ENCODE measurements around the gene SLC25A33.
A peak's percentile ranks its signal among the peaks of the same experiment; 100 is the strongest.
"Not testable (repeated sequence)": the region's sequence is repeated elsewhere in the genome, so short reads cannot be mapped to it uniquely, and the experiment has no call there.

SLC25A33 gene

GRCh38 chr1:9560090-9560489 lies 20.8 kb downstream of the SLC25A33 start:
- H2BK120ac ChIP-seq (ENCODE audit: low read depth, low read length); H3K79me1 ChIP-seq (replicated peaks; ENCODE audit: low read length, poor library complexity, severe bottlenecking); H3K9ac ChIP-seq (ENCODE audit: low read length); H2BK12ac ChIP-seq (ENCODE audit: low read length in 2 of 2); H2BK5ac ChIP-seq (ENCODE audit: low read depth, low read length, poor library complexity, severe bottlenecking); H3K27ac ChIP-seq (ENCODE audit: low read length, poor library complexity, severe bottlenecking); H4K91ac ChIP-seq (ENCODE audit: low read length); H2BK15ac ChIP-seq (ENCODE audit: low read depth, poor library complexity, severe bottlenecking); H3K4me2 ChIP-seq (ENCODE audit: low read length, poor library complexity, severe bottlenecking); H3K4me1 ChIP-seq (ENCODE audit: control insufficient read depth, insufficient read depth, low read depth, low read length); H2AFZ ChIP-seq (ENCODE audit: low read depth, low read length); H3K18ac ChIP-seq (ENCODE audit: low read depth in 1 of 2, low read length in 2 of 2); H2AK5ac ChIP-seq (ENCODE audit: low read length, severe bottlenecking); H3K4me3 ChIP-seq (ENCODE audit: insufficient read depth in 1 of 2, low read depth in 1 of 2, low read length in 2 of 2); H3K9me3 ChIP-seq (ENCODE audit: control insufficient read depth, low read length); H3K27me3 ChIP-seq (ENCODE audit: control insufficient read depth in 1 of 2, insufficient read depth in 1 of 2, low read length in 2 of 2); H4K8ac ChIP-seq (ENCODE audit: low read length); H3K23ac ChIP-seq (ENCODE audit: low read length in 2 of 2); H3K4ac ChIP-seq (ENCODE audit: low read depth in 1 of 2, low read length in 2 of 2); H3K14ac ChIP-seq (ENCODE audit: low read length in 2 of 2); DNase-seq: not testable (repeated sequence)
- peaks cover 7 to 52% of the 10 kb centered on the region in 2 experiments for H3K36me3 ChIP-seq (ENCODE audit: control insufficient read depth in 1 of 2, insufficient read depth in 2 of 2, low read depth in 1 of 2, low read length in 2 of 2)
- WGBS: 94% methylated on average over 17 of the region's 17 CpGs

- WGBS: 44% methylated on average over 3 of the region's 3 CpGs
- H3K4me2 ChIP-seq (ENCODE audit: low read length, poor library complexity, severe bottlenecking): no peak overlapping the region
These were observed 22.2 kb downstream of the SLC25A33 start for GRCh38 chr1:9561429-9561828.

GRCh38 chr1:9569267-9569666 lies 30.0 kb downstream of the SLC25A33 start:
- Histone ChIP-seq H3K27me3 (ENCODE audit: control insufficient read depth in 1 of 2, insufficient read depth in 1 of 2, low read length in 2 of 2) (no peaks in the 10 kb centered on the region), H3K36me3 (ENCODE audit: control insufficient read depth in 1 of 2, insufficient read depth in 2 of 2, low read depth in 1 of 2, low read length in 2 of 2) (peaks cover 5 to 19% of the 10 kb centered on the region in 2 experiments), H2BK120ac (ENCODE audit: low read depth, low read length) (no peak overlapping the region), H3K27ac (ENCODE audit: low read length, poor library complexity, severe bottlenecking) (no peak overlapping the region), H3K4me1 (ENCODE audit: control insufficient read depth, insufficient read depth, low read depth, low read length) (no peaks in the 10 kb centered on the region), H3K9ac (ENCODE audit: low read length) (no peak overlapping the region), H3K4me2 (ENCODE audit: low read length, poor library complexity, severe bottlenecking) (no peak overlapping the region), H3K4ac (ENCODE audit: low read depth in 1 of 2, low read length in 2 of 2) (no peak overlapping the region), H4K8ac (ENCODE audit: low read length) (no peak overlapping the region), H2AK5ac (ENCODE audit: low read length, severe bottlenecking) (no peak overlapping the region), H2BK12ac (ENCODE audit: low read length in 2 of 2) (no peak overlapping the region), H3K4me3 (ENCODE audit: insufficient read depth in 1 of 2, low read depth in 1 of 2, low read length in 2 of 2) (no peak overlapping the region), H2BK5ac (ENCODE audit: low read depth, low read length, poor library complexity, severe bottlenecking) (no peak overlapping the region), H3K23ac (ENCODE audit: low read length in 2 of 2) (no peak overlapping the region), H3K18ac (ENCODE audit: low read depth in 1 of 2, low read length in 2 of 2) (no peak overlapping the region), H3K79me1 (replicated peaks; ENCODE audit: low read length, poor library complexity, severe bottlenecking) (peaks cover 11% of the 10 kb centered on the region), H3K14ac (ENCODE audit: low read length in 2 of 2) (no peak overlapping the region), H2BK15ac (ENCODE audit: low read depth, poor library complexity, severe bottlenecking) (no peak overlapping the region), H3K9me3 (ENCODE audit: control insufficient read depth, low read length) (peaks cover under 1% of the 10 kb centered on the region), H2AFZ (ENCODE audit: low read depth, low read length) (no peak overlapping the region), H4K91ac (ENCODE audit: low read length) (no peak overlapping the region)
- WGBS: 100% methylated on average over 1 of the region's 1 CpG
- no peak for DNase-seq

More at GRCh38 chr1:9561429-9561828, 22.2 kb downstream of the SLC25A33 start:
- H3K9ac ChIP-seq (ENCODE audit: low read length): peak overlapping the region; percentile 73
- H3K14ac ChIP-seq (ENCODE audit: low read length in 2 of 2): no peak overlapping the region
- H2BK120ac ChIP-seq (ENCODE audit: low read depth, low read length): no peak overlapping the region
- H3K4me1 ChIP-seq (ENCODE audit: control insufficient read depth, insufficient read depth, low read depth, low read length): peaks cover 3% of the 10 kb centered on the region
- H3K27me3 ChIP-seq (ENCODE audit: control insufficient read depth in 1 of 2, insufficient read depth in 1 of 2, low read length in 2 of 2): no peaks in the 10 kb centered on the region
- peaks cover 4 to 42% of the 10 kb centered on the region in 2 experiments for H3K36me3 ChIP-seq (ENCODE audit: control insufficient read depth in 1 of 2, insufficient read depth in 2 of 2, low read depth in 1 of 2, low read length in 2 of 2)
- H2BK15ac ChIP-seq (ENCODE audit: low read depth, poor library complexity, severe bottlenecking): no peak overlapping the region
- H2BK5ac ChIP-seq (ENCODE audit: low read depth, low read length, poor library complexity, severe bottlenecking): no peak overlapping the region
- no peak overlapping the region for H3K4me3 ChIP-seq (ENCODE audit: insufficient read depth in 1 of 2, low read depth in 1 of 2, low read length in 2 of 2)
- H3K23ac ChIP-seq (ENCODE audit: low read length in 2 of 2): no peak overlapping the region
- no peak overlapping the region for H4K8ac ChIP-seq (ENCODE audit: low read length)
- no peak overlapping the region for H3K27ac ChIP-seq (ENCODE audit: low read length, poor library complexity, severe bottlenecking)
- H2AFZ ChIP-seq (ENCODE audit: low read depth, low read length): no peak overlapping the region
- H2BK12ac ChIP-seq (ENCODE audit: low read length in 2 of 2): no peak overlapping the region
- H2AK5ac ChIP-seq (ENCODE audit: low read length, severe bottlenecking): no peak overlapping the region
- H3K79me1 ChIP-seq (replicated peaks; ENCODE audit: low read length, poor library complexity, severe bottlenecking): peaks cover 5% of the 10 kb centered on the region
- no peak overlapping the region for H3K4ac ChIP-seq (ENCODE audit: low read depth in 1 of 2, low read length in 2 of 2)
- peak; percentile 96 for DNase-seq
- H4K91ac ChIP-seq (ENCODE audit: low read length): no peak overlapping the region
- H3K18ac ChIP-seq (ENCODE audit: low read depth in 1 of 2, low read length in 2 of 2): no peak overlapping the region
- H3K9me3 ChIP-seq (ENCODE audit: control insufficient read depth, low read length): peaks cover 3% of the 10 kb centered on the region

- H3K4me3 ChIP-seq (ENCODE audit: insufficient read depth in 1 of 2, low read depth in 1 of 2, low read length in 2 of 2); H3K9ac ChIP-seq (ENCODE audit: low read length); H3K27me3 ChIP-seq (ENCODE audit: control insufficient read depth in 1 of 2, insufficient read depth in 1 of 2, low read length in 2 of 2); H4K8ac ChIP-seq (ENCODE audit: low read length); H3K4me2 ChIP-seq (ENCODE audit: low read length, poor library complexity, severe bottlenecking); H2BK120ac ChIP-seq (ENCODE audit: low read depth, low read length); H2AK5ac ChIP-seq (ENCODE audit: low read length, severe bottlenecking); H2BK12ac ChIP-seq (ENCODE audit: low read length in 2 of 2); H2BK15ac ChIP-seq (ENCODE audit: low read depth, poor library complexity, severe bottlenecking); H3K4ac ChIP-seq (ENCODE audit: low read depth in 1 of 2, low read length in 2 of 2); H3K9me3 ChIP-seq (ENCODE audit: control insufficient read depth, low read length); H3K14ac ChIP-seq (ENCODE audit: low read length in 2 of 2); H2AFZ ChIP-seq (ENCODE audit: low read depth, low read length); H2BK5ac ChIP-seq (ENCODE audit: low read depth, low read length, poor library complexity, severe bottlenecking); H4K91ac ChIP-seq (ENCODE audit: low read length); H3K23ac ChIP-seq (ENCODE audit: low read length in 2 of 2); H3K4me1 ChIP-seq (ENCODE audit: control insufficient read depth, insufficient read depth, low read depth, low read length); H3K79me1 ChIP-seq (replicated peaks; ENCODE audit: low read length, poor library complexity, severe bottlenecking); H3K27ac ChIP-seq (ENCODE audit: low read length, poor library complexity, severe bottlenecking); H3K18ac ChIP-seq (ENCODE audit: low read depth in 1 of 2, low read length in 2 of 2): not testable (repeated sequence)
- H3K36me3 ChIP-seq (ENCODE audit: control insufficient read depth in 1 of 2, insufficient read depth in 2 of 2, low read depth in 1 of 2, low read length in 2 of 2): peaks cover 5 to 22% of the 10 kb centered on the region in 2 experiments
- WGBS: 89% methylated on average over 15 of the region's 16 CpGs
- peak; percentile 15 for DNase-seq
These were observed 31.7 kb downstream of the SLC25A33 start for GRCh38 chr1:9570886-9571529.

Data from mesenchymal stem cell (in vitro differentiated cells and primary cell).